ENCODE measurements around the gene TGFA.

TGFA gene

DNA sequence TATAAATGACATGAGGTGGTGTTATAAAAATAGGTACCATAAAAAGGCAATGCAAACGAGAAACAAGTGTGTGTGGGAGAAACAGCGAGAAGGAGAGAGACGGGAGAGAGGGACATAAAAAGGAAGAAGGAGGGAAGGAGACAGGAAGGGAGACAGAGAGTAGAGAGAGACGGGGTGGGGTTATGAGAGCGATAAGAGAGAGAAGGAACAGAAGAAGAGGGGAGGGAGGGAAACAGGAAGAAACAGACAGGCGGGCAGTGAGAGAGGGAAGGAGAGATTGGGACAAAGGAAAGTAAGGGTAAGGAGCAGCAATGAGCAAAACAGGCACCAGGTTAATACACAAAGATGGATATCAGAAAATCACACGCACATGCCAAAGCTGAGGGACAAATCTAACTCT, 83.7 kb downstream of the TGFA start:
- TF ChIP-seq CREB1 (IDR thresholded peaks at IDR 0.05; ENCODE audit: low read depth) (no peak), NFIC (IDR thresholded peaks at IDR 0.05) (no peak), FOXM1 (IDR thresholded peaks at IDR 0.05; ENCODE audit: borderline replicate concordance, low read depth) (no peak), YY1 (IDR thresholded peaks at IDR 0.05; ENCODE audit: low read depth) (no peak)
- TF ChIP-seq, protein P1, sequence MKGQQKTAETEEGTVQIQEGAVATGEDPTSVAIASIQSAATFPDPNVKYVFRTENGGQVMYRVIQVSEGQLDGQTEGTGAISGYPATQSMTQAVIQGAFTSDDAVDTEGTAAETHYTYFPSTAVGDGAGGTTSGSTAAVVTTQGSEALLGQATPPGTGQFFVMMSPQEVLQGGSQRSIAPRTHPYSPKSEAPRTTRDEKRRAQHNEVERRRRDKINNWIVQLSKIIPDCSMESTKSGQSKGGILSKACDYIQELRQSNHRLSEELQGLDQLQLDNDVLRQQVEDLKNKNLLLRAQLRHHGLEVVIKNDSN (IDR thresholded peaks at IDR 0.05): no peak

DNA sequence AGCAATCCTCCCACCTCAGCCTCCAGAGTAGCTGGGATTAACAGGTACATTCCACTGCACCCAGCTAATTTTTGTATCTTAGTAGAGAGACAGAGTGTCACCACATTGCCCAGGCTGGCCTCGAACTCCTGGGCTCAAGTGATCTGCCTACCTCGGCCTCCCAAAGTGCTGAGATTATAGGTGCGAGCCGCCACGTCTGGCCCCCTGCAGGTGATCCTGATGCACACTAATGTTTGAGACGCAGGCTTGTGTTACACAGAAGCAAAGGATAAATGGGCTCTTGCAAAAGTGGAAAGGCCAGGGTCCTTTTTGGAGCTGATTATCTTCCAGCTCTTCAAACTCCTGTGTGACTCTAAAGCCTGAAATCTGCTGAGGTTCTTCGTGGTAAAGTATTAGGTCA, 84.2 kb downstream of the TGFA start:
- TF ChIP-seq EP300 (IDR thresholded peaks at IDR 0.05; ENCODE audit: borderline replicate concordance): no peak
- no peak for TF ChIP-seq YY1 (IDR thresholded peaks at IDR 0.05; ENCODE audit: low read depth)
- no peak for TF ChIP-seq TAF1 (IDR thresholded peaks at IDR 0.05; ENCODE audit: low read depth)
- no peak for TF ChIP-seq TCF12 (IDR thresholded peaks at IDR 0.05; ENCODE audit: low read depth)
- no peak for TF ChIP-seq FOXM1 (IDR thresholded peaks at IDR 0.05; ENCODE audit: borderline replicate concordance, low read depth)
- no peak for TF ChIP-seq RAD21 (IDR thresholded peaks at IDR 0.05; ENCODE audit: low read depth)
- TF ChIP-seq, protein P2, sequence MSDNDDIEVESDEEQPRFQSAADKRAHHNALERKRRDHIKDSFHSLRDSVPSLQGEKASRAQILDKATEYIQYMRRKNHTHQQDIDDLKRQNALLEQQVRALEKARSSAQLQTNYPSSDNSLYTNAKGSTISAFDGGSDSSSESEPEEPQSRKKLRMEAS (IDR thresholded peaks at IDR 0.05): no peak

DNA sequence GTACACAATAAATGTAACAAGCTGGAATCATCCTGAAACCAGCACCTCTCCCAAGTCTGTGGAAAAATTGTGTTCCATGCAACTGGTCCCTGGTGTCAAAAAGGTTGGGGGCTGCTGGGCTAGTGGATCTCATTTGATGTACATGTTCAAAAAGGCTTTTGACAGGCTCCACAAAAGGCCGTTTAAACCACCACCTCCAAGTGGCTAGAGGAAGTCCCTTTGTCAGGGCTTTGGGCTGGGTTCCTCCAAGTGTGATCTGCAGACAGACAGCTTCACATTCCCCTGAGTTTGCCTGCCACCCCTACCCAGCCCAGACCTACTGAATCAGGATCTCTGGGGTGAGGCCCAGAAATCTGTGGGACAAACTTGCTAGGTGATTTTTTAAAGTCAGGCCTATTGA, 84.7 kb downstream of the TGFA start:
- no peak for TF ChIP-seq ZBTB7A (IDR thresholded peaks at IDR 0.05; ENCODE audit: low read depth)
- no peak for TF ChIP-seq TEAD4 (IDR thresholded peaks at IDR 0.05)
- TF ChIP-seq YY1 (IDR thresholded peaks at IDR 0.05; ENCODE audit: low read depth): no peak
- TF ChIP-seq FOXM1 (IDR thresholded peaks at IDR 0.05; ENCODE audit: borderline replicate concordance, low read depth): no peak
- TF ChIP-seq TAF1 (IDR thresholded peaks at IDR 0.05; ENCODE audit: low read depth): no peak
- TF ChIP-seq TCF12 (IDR thresholded peaks at IDR 0.05; ENCODE audit: low read depth): no peak
- no peak for TF ChIP-seq RAD21 (IDR thresholded peaks at IDR 0.05; ENCODE audit: low read depth)
- no peak for TF ChIP-seq EP300 (IDR thresholded peaks at IDR 0.05; ENCODE audit: borderline replicate concordance)

DNA sequence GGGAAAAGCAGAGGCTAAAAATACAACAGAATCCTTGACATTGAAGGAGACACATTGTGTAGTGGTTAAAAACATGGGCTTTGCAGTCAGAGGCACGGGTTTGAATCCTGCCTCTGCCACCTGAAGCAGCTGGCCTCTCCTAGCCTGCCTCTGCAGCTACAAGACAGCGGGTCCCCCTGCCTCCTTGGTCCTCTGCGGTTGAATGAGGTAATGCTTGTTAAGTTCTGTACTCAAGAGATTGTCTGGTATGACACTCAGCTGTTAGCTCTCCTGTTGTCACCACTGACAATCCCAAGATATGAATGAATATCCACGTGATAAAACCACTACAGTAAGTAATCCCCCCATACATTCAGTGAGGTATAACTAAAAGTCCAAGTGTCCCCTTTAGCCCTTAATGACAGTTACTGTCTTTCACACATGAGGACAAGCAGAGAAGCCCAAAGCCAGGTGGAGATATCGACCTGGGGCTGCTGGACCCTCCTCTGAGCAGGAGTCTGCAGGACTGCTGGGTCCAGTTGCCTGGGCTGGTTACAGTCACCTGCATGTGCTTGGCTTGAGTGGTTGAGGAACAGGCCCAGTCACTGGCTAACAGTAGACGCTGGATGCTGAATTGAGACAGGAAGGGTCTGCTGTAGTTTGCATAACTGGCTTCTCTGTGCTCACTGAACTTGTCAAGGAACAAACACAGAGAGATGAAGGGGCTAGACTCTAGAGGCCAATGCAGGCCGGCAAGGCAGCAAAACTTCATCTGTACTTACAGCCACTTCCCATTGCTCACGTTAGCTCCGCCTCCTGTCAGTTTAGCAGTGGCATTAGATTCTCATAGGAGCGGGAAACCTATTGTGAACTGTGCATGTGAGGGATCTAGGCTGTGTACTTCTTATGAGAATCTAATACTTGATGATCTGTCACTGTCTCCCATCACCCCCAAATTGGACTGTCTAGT, 85.5 kb downstream of the TGFA start:
- TF ChIP-seq TEAD4 (IDR thresholded peaks at IDR 0.05) (no peak), EP300 (IDR thresholded peaks at IDR 0.05; ENCODE audit: borderline replicate concordance) (no peak), YY1 (IDR thresholded peaks at IDR 0.05; ENCODE audit: low read depth) (no peak), EGR1 (IDR thresholded peaks at IDR 0.05) (no peak), CEBPB (IDR thresholded peaks at IDR 0.05) (no peak), FOXM1 (IDR thresholded peaks at IDR 0.05; ENCODE audit: borderline replicate concordance, low read depth) (no peak), TCF12 (IDR thresholded peaks at IDR 0.05; ENCODE audit: low read depth) (no peak), NFIC (IDR thresholded peaks at IDR 0.05) (no peak), CREB1 (IDR thresholded peaks at IDR 0.05; ENCODE audit: low read depth) (no peak), RAD21 (IDR thresholded peaks at IDR 0.05; ENCODE audit: low read depth) (no peak), TAF1 (IDR thresholded peaks at IDR 0.05; ENCODE audit: low read depth) (no peak), ZBTB7A (IDR thresholded peaks at IDR 0.05; ENCODE audit: low read depth) (no peak)
- TF ChIP-seq, protein P2 (IDR thresholded peaks at IDR 0.05): no peak
- TF ChIP-seq, protein P3, sequence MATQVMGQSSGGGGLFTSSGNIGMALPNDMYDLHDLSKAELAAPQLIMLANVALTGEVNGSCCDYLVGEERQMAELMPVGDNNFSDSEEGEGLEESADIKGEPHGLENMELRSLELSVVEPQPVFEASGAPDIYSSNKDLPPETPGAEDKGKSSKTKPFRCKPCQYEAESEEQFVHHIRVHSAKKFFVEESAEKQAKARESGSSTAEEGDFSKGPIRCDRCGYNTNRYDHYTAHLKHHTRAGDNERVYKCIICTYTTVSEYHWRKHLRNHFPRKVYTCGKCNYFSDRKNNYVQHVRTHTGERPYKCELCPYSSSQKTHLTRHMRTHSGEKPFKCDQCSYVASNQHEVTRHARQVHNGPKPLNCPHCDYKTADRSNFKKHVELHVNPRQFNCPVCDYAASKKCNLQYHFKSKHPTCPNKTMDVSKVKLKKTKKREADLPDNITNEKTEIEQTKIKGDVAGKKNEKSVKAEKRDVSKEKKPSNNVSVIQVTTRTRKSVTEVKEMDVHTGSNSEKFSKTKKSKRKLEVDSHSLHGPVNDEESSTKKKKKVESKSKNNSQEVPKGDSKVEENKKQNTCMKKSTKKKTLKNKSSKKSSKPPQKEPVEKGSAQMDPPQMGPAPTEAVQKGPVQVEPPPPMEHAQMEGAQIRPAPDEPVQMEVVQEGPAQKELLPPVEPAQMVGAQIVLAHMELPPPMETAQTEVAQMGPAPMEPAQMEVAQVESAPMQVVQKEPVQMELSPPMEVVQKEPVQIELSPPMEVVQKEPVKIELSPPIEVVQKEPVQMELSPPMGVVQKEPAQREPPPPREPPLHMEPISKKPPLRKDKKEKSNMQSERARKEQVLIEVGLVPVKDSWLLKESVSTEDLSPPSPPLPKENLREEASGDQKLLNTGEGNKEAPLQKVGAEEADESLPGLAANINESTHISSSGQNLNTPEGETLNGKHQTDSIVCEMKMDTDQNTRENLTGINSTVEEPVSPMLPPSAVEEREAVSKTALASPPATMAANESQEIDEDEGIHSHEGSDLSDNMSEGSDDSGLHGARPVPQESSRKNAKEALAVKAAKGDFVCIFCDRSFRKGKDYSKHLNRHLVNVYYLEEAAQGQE (IDR thresholded peaks at IDR 0.05; ENCODE audit: low read depth): no peak
- TF ChIP-seq, protein P1 (IDR thresholded peaks at IDR 0.05): no peak

DNA sequence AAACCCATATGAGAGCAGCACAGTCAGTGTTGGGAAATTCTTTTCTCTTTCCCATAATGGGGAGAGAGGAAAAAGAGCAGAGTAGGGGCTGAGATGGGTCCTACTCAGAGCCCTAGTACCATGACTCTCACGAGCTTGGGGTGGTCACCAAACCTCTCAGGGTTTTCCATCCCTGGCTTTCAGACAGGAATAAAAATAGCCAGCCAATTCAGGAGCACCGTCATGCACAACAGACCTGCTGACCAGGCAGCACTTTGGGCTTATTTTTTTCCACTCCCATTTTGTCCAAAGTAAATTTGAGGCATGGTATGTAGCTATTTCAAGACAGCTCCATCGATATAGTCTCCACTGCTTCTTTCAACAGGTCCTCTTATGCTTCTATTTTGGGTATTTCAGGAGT, 86.4 kb downstream of the TGFA start:
- no peak for TF ChIP-seq RAD21 (IDR thresholded peaks at IDR 0.05; ENCODE audit: low read depth)
- no peak for TF ChIP-seq ZBTB7A (IDR thresholded peaks at IDR 0.05; ENCODE audit: low read depth)
- no peak for TF ChIP-seq FOXM1 (IDR thresholded peaks at IDR 0.05; ENCODE audit: borderline replicate concordance, low read depth)
- no peak for TF ChIP-seq TCF12 (IDR thresholded peaks at IDR 0.05; ENCODE audit: low read depth)
- TF ChIP-seq EGR1 (IDR thresholded peaks at IDR 0.05): no peak
- TF ChIP-seq EP300 (IDR thresholded peaks at IDR 0.05; ENCODE audit: borderline replicate concordance): no peak
- TF ChIP-seq, protein P2 (IDR thresholded peaks at IDR 0.05): no peak
- no peak for TF ChIP-seq TEAD4 (IDR thresholded peaks at IDR 0.05)
- TF ChIP-seq, protein P3 (IDR thresholded peaks at IDR 0.05; ENCODE audit: low read depth): no peak
- TF ChIP-seq NFIC (IDR thresholded peaks at IDR 0.05): no peak
- TF ChIP-seq YY1 (IDR thresholded peaks at IDR 0.05; ENCODE audit: low read depth): no peak
- no peak for TF ChIP-seq TAF1 (IDR thresholded peaks at IDR 0.05; ENCODE audit: low read depth)
- TF ChIP-seq, protein P1 (IDR thresholded peaks at IDR 0.05): no peak
- TF ChIP-seq CREB1 (IDR thresholded peaks at IDR 0.05; ENCODE audit: low read depth): no peak
- no peak for TF ChIP-seq CEBPB (IDR thresholded peaks at IDR 0.05)
